PC-3 (cell line): ENCODE results near the gene NRG3. TPM values are rescaled to one million over a fixed set of nuclear protein-coding genes. Genes with fewer than 3 reads are reported as not detected.

ENCODE experiments used
- ATAC-seq: fragments of 200-7000 bp; cut with Tn5 transposase; 2 replicates; pipeline ENCODE4 v1.9.1; 2020; ENCODE audit warnings: mild to moderate bottlenecking, moderate library complexity
- BruUV-seq: library from RNA; stranded (reverse); fragments of 400-500 nt; replicated peaks from 2 replicates; lab custom pipeline; 2021; lab: Mats Ljungman, UMichigan
- CTCF ChIA-PET: fragments of 300-600 bp; sonication (Branson Sonifier 250); formaldehyde crosslinking; loops from one replicate; lab custom pipeline; 2022; ENCODE audit warnings: antibody characterized with exemption; lab: Charles Lee
- POLR2A ChIA-PET: fragments of 300-600 bp; sonication (Branson Sonifier 250); formaldehyde crosslinking; loops from one replicate; lab custom pipeline; 2022; ENCODE audit warnings: antibody characterized with exemption; ENCODE audit not compliant: unreplicated experiment; lab: Charles Lee
- DNase-seq: peaks from one replicate; pipeline ENCODE4 v3.0.0-alpha.2; 2015
- H2AFZ ChIP-seq: fragments of 300-600 bp; sonication (generic); 2 replicates; pipeline ENCODE4 v1.6.0; 2016; ENCODE audit warnings: antibody characterized with exemption, low read length
- H3F3A ChIP-seq: fragments of 300-600 bp; sonication (generic); one replicate; pipeline ENCODE4 v1.6.0; 2017; ENCODE audit warnings: antibody characterized with exemption, low read length, control low read depth, mild to moderate bottlenecking; ENCODE audit not compliant: unreplicated experiment
- H3K27ac ChIP-seq: fragments of 300-600 bp; sonication (generic); 2 replicates; pipeline ENCODE4 v1.5.1; 2016; ENCODE audit warnings: mild to moderate bottlenecking, low read length
- H3K27me3 ChIP-seq: fragments of 300-600 bp; sonication (generic); 2 replicates; pipeline ENCODE4 v1.6.1; 2016; ENCODE audit warnings: low read length, mixed read lengths
- H3K36me3 ChIP-seq: fragments of 300-600 bp; sonication (generic); 2 replicates; pipeline ENCODE4 v1.6.1; 2016; ENCODE audit warnings: low read depth, mixed run types, low read length, mixed read lengths
- H3K4me1 ChIP-seq: fragments of 300-600 bp; sonication (generic); 2 replicates; pipeline ENCODE4 v1.5.1; 2016; ENCODE audit warnings: low read length; ENCODE audit not compliant: insufficient read depth
- H3K4me2 ChIP-seq: fragments of 300-600 bp; sonication (generic); 2 replicates; pipeline ENCODE4 v1.6.0; 2016; ENCODE audit warnings: low read length
- H3K4me3 ChIP-seq: fragments of 300-600 bp; sonication (generic); 2 replicates; pipeline ENCODE4 v1.5.1; 2016; ENCODE audit warnings: mild to moderate bottlenecking, low read length, mixed read lengths
- H3K79me2 ChIP-seq: fragments of 300-600 bp; sonication (generic); 2 replicates; pipeline ENCODE4 v1.6.1; 2017; ENCODE audit warnings: low read length, mixed read lengths
- H3K9ac ChIP-seq: fragments of 300-600 bp; sonication (generic); 2 replicates; pipeline ENCODE4 v1.6.0; 2016; ENCODE audit warnings: mild to moderate bottlenecking, low read length
- H3K9me2 ChIP-seq: fragments of 300-600 bp; sonication (generic); replicated peaks from 2 replicates; pipeline ENCODE4 v1.6.1; 2016; ENCODE audit warnings: mixed run types, low read length, mixed read lengths
- H3K9me3 ChIP-seq: fragments of 300-600 bp; sonication (generic); 2 replicates; pipeline ENCODE4 v1.6.1; 2016; ENCODE audit warnings: low read length, mixed read lengths
- H4K20me1 ChIP-seq: fragments of 300-600 bp; sonication (generic); 2 replicates; pipeline ENCODE4 v1.6.1; 2016; ENCODE audit warnings: low read length, mixed read lengths
- CTCF ChIP-seq: fragments of 300-600 bp; sonication (generic); conservative IDR thresholded peaks from 2 replicates; pipeline ENCODE4 v1.5.1; 2017; ENCODE audit warnings: antibody characterized with exemption, low read depth, mild to moderate bottlenecking, low read length
- EZH2 ChIP-seq: fragments of 300-600 bp; sonication (generic); IDR thresholded peaks from one replicate; pipeline ENCODE4 v1.6.1; 2017; ENCODE audit warnings: antibody characterized with exemption, mild to moderate bottlenecking, low read length; ENCODE audit not compliant: unreplicated experiment
- EZH2phosphoT487 ChIP-seq: fragments of 300-600 bp; sonication (generic); IDR thresholded peaks from 2 replicates; pipeline ENCODE4 v1.6.1; 2018; ENCODE audit warnings: mild to moderate bottlenecking, antibody characterized with exemption, low read length, borderline replicate concordance
- intact Hi-C: fragments of 100-400 bp; cut with micrococcal nuclease; formaldehyde crosslinking; loops from 2 replicates; pipeline ENCODE4 v1.9.0; 2023
- total RNA-seq: library from RNA; depleted of rRNA; stranded (reverse); fragments of >200 nt; gene quantifications from 2 replicates; pipeline ENCODE4 v1.2.3, GENCODE V29; 2014

NRG3 gene
- total RNA-seq, 1 experiment from 2014 or later = not detected

- H3K27me3 ChIP-seq = no peaks in the 10 kb centered on the region
- H3K9me2 ChIP-seq = no peaks in the 10 kb centered on the region
- no peaks in the 10 kb centered on the region for H3F3A ChIP-seq
- no peak for TF ChIP-seq EZH2phosphoT487
- no peak for TF ChIP-seq CTCF
- no peak for TF ChIP-seq EZH2
- H3K4me1 ChIP-seq = no peaks in the 10 kb centered on the region
- no peaks in the 10 kb centered on the region for H3K36me3 ChIP-seq
- ChIA-PET CTCF (no interaction called here), POLR2A (no interaction called here)
- H3K4me3 ChIP-seq = no peak overlapping the region
- H3K27ac ChIP-seq = no peak overlapping the region
- intact Hi-C loops = no loop called here
- H2AFZ ChIP-seq = no peak overlapping the region
- no peak overlapping the region for H3K4me2 ChIP-seq
- H3K79me2 ChIP-seq = no peaks in the 10 kb centered on the region
- H4K20me1 ChIP-seq = no peaks in the 10 kb centered on the region
- H3K9me3 ChIP-seq = no peaks in the 10 kb centered on the region
- no TSS peak for BruUV-seq
- no peak overlapping the region for H3K9ac ChIP-seq
- ATAC-seq (no peak), DNase-seq (no peak)
Observed at GRCh38 chr10:81870472-81870871, 4.5 kb upstream of the NRG3 start.

- Histone ChIP-seq H4K20me1 (no peaks in the 10 kb centered on the region), H3K27ac (no peak overlapping the region), H3K9ac (no peak overlapping the region), H3K9me2 (no peaks in the 10 kb centered on the region), H2AFZ (no peak overlapping the region), H3K36me3 (no peaks in the 10 kb centered on the region), H3K4me2 (no peak overlapping the region), H3K4me3 (no peak overlapping the region), H3K79me2 (no peaks in the 10 kb centered on the region), H3F3A (no peaks in the 10 kb centered on the region), H3K27me3 (no peaks in the 10 kb centered on the region), H3K9me3 (no peaks in the 10 kb centered on the region), H3K4me1 (no peaks in the 10 kb centered on the region)
- TF ChIP-seq CTCF = no peak
- no peak for TF ChIP-seq EZH2phosphoT487
- no peak for TF ChIP-seq EZH2
- BruUV-seq = no TSS peak
- ATAC-seq (no peak), DNase-seq (no peak)
- ChIA-PET POLR2A (no interaction called here), CTCF (no interaction called here)
- intact Hi-C loops = no loop called here
Observed at GRCh38 chr10:81871558-81871957, 3.4 kb upstream of the NRG3 start.

GRCh38 chr10:81872206-81872862 lies 2.7 kb upstream of the NRG3 start:
- Histone ChIP-seq H3K36me3 (no peaks in the 10 kb centered on the region), H3K27me3 (no peaks in the 10 kb centered on the region), H4K20me1 (no peaks in the 10 kb centered on the region), H3K27ac (no peak overlapping the region), H2AFZ (no peak overlapping the region), H3K9me3 (no peaks in the 10 kb centered on the region), H3K9ac (no peak overlapping the region), H3K4me2 (no peak overlapping the region), H3F3A (no peaks in the 10 kb centered on the region), H3K4me3 (no peak overlapping the region), H3K4me1 (no peaks in the 10 kb centered on the region), H3K79me2 (no peaks in the 10 kb centered on the region), H3K9me2 (no peaks in the 10 kb centered on the region)
- ATAC-seq = no peak
- BruUV-seq = no TSS peak
- intact Hi-C loops = no loop called here
- ChIA-PET CTCF (no interaction called here), POLR2A (no interaction called here)
- TF ChIP-seq EZH2phosphoT487 (no peak), CTCF (no peak), EZH2 (no peak)
- no peak for DNase-seq
